Prostate gland (tissue), 2 donors: ENCODE results near the gene SPTLC1. TPM values are rescaled to one million over a fixed set of nuclear protein-coding genes. Genes with fewer than 3 reads are reported as not detected.
A peak's percentile ranks its signal among the peaks of the same experiment; 100 is the strongest.
"Not testable (repeated sequence)": the region's sequence is repeated elsewhere in the genome, so short reads cannot be mapped to it uniquely, and the experiment has no call there.

Source experiments
- DNase-seq: peaks from one replicate; pipeline ENCODE4 v3.0.0-alpha.2; 2019; ENCODE audit warnings: low spot score
- H3K27ac ChIP-seq, 2 donors: fragments of 200-600 bp; sonication (generic); 2 replicates each; pipeline ENCODE4 v1.5.1; 2017 to 2019
- H3K27me3 ChIP-seq: fragments of 200-600 bp; sonication (generic); replicated peaks from 2 replicates; pipeline ENCODE4 v1.5.1; 2019; ENCODE audit not compliant: insufficient read depth
- H3K36me3 ChIP-seq, 2 donors: fragments of 200-600 bp; sonication (generic); 1 replicate in 1 of 2; 2 replicates in 1 of 2; pipeline versions ENCODE4 v1.5.1 to v1.8.1; 2017 to 2019
- H3K4me1 ChIP-seq: fragments of 200-600 bp; sonication (generic); replicated peaks from 2 replicates; pipeline ENCODE4 v1.5.1; 2019
- H3K4me3 ChIP-seq, 2 donors: fragments of 200-600 bp; sonication (generic); 2 replicates each; pipeline ENCODE4 v1.5.1; 2017 to 2019
- H3K9me3 ChIP-seq: fragments of 200-600 bp; sonication (generic); 2 replicates; pipeline ENCODE4 v1.5.1; 2017
- POLR2A ChIP-seq: fragments of 450-650 bp; IDR thresholded peaks from one replicate; pipeline ENCODE4 v1.6.1; 2016; ENCODE audit warnings: antibody characterized with exemption, mild to moderate bottlenecking
- POLR2AphosphoS5 ChIP-seq: sonication (generic); formaldehyde crosslinking; IDR thresholded peaks from one replicate; pipeline ENCODE4 v1.6.1; 2017; ENCODE audit warnings: antibody characterized with exemption
- WGBS: methylation state at CpG from one replicate; pipeline ENCODE4 v1.1.5; 2018; 5-methylcytosine and 5-hydroxymethylcytosine counted together
- intact Hi-C: fragments of 100-400 bp; cut with DNase I; formaldehyde crosslinking; loops from one replicate; pipeline ENCODE4 v1.14.2; 2022
- total RNA-seq, 2 donors: library from RNA; depleted of rRNA; stranded (reverse); fragments of >200 nt; gene quantifications; one replicate each; pipeline ENCODE4 v1.1.0, GENCODE V29; 2016
- TF ChIP-seq, protein P1 (sequence below), 4 experiments: fragments of 200-600 bp in 2 of 4; fragments of 450-650 bp in 2 of 4; sonication (generic) in 2 of 4; IDR thresholded peaks; 1 replicate in 3 of 4; 2 replicates in 1 of 4; pipeline ENCODE4 v1.5.1; 2016 to 2019; ENCODE audit warnings: antibody characterized with exemption in 4 of 4, mild to moderate bottlenecking in 2 of 4, moderate library complexity in 2 of 4

SPTLC1 gene
- total RNA-seq, 2 donors from 2014 or later: 69.5 to 87.2 TPM

DNA sequence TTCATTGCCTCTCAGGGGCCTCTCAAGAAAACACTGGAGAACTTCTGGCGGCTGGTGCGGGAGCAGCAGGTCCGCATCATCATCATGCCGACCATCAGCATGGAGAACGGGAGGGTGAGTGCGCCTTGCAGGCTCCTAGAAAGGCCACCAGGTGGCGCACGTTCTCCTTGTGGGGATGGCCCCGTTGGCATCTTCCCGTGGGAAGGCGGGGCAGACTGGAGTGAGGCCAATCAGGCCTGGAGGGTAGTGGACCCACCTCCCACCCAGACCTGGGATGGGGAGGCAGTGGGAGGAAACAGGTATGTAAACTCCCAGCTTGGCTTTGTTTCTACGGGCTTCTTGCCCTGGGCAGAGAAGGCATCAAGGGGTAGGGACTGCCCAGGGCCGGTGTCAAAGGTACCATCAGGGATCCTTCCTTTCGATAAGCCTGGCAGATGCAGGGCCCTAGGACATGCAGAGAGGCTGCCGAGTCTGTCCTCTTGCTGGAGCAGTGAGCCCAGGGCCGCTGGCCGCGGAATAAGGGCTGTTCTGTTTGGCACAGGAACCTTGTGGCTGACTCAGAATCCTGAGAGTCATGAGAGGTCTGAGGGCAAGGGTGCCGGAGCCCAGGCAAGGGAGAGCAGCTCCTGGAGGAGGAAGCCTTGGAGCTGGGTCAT lies 18.9 kb upstream of the SPTLC1 start:
- H3K9me3 ChIP-seq: no peaks in the 10 kb centered on the region
- peak; percentile 63 for DNase-seq
- H3K36me3 ChIP-seq: no peaks in the 10 kb centered on the region
- TF ChIP-seq POLR2AphosphoS5 (peak; percentile 11), POLR2A (no peak)
- TF ChIP-seq, protein P1, sequence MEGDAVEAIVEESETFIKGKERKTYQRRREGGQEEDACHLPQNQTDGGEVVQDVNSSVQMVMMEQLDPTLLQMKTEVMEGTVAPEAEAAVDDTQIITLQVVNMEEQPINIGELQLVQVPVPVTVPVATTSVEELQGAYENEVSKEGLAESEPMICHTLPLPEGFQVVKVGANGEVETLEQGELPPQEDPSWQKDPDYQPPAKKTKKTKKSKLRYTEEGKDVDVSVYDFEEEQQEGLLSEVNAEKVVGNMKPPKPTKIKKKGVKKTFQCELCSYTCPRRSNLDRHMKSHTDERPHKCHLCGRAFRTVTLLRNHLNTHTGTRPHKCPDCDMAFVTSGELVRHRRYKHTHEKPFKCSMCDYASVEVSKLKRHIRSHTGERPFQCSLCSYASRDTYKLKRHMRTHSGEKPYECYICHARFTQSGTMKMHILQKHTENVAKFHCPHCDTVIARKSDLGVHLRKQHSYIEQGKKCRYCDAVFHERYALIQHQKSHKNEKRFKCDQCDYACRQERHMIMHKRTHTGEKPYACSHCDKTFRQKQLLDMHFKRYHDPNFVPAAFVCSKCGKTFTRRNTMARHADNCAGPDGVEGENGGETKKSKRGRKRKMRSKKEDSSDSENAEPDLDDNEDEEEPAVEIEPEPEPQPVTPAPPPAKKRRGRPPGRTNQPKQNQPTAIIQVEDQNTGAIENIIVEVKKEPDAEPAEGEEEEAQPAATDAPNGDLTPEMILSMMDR (IDR thresholded peaks at IDR 0.05): peak; percentile 60 to 77 (median 75)
- H3K4me3 ChIP-seq: no peak overlapping the region
- no peak overlapping the region for H3K27ac ChIP-seq
- intact Hi-C loops: no loop called here
- H3K4me1 ChIP-seq: no peaks in the 10 kb centered on the region
- 10% methylated on average over 18 of the region's 19 CpGs for WGBS
- H3K27me3 ChIP-seq: no peaks in the 10 kb centered on the region

DNA sequence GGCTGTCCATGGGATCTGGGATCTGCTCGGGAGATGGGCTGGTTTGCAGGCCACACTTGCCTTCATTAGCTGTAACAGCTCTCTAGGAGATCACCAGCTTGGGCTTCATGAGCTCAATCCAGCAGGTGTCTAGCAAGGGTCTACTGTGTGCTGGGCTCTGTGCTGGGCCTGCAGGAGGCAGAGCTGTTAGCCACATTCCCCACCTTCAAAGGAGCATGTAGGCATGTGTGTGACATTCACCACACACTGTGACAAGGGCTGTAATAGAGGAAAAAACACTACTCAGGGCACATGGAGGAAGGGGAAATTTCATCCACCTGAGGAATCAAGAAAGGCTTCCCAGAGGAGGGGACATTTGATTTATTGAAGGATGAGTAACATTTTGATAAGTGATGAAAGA lies 17.7 kb upstream of the SPTLC1 start:
- intact Hi-C loops, H3K9me3 ChIP-seq, H3K4me1 ChIP-seq, DNase-seq, H3K27ac ChIP-seq, H3K4me3 ChIP-seq, H3K36me3 ChIP-seq, H3K27me3 ChIP-seq: not testable (repeated sequence)
- 100% methylated on average over 1 of the region's 1 CpG for WGBS

DNA sequence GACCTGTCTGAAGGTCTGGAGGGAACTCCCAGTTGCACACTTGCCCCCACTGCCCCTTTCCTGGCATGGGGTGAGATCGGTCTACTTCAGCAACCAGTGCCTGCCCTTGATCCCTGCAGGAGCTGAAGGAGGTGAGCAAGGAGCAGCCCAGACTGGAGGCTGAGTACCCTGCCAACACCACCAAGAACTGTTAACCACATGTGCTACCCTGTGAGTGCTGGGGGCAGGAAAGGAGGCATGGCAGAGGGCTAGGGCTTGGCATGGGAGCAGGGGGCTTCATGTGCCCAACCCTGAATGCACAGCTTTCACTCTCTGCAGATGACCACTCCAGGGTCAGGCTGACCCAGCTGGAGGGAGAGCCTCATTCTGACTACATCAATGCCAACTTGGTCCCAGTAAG lies 17.3 kb upstream of the SPTLC1 start:
- no peak overlapping the region for H3K27ac ChIP-seq
- DNase-seq: no peak
- intact Hi-C loops: no loop called here
- WGBS: 100% methylated on average over 1 of the region's 1 CpG
- H3K36me3 ChIP-seq: no peaks in the 10 kb centered on the region
- TF ChIP-seq POLR2AphosphoS5: no peak
- no peak for TF ChIP-seq POLR2A
- TF ChIP-seq, protein P1 (IDR thresholded peaks at IDR 0.05): no peak
- no peaks in the 10 kb centered on the region for H3K27me3 ChIP-seq
- no peak overlapping the region for H3K4me3 ChIP-seq
- H3K9me3 ChIP-seq: no peaks in the 10 kb centered on the region
- no peaks in the 10 kb centered on the region for H3K4me1 ChIP-seq

DNA sequence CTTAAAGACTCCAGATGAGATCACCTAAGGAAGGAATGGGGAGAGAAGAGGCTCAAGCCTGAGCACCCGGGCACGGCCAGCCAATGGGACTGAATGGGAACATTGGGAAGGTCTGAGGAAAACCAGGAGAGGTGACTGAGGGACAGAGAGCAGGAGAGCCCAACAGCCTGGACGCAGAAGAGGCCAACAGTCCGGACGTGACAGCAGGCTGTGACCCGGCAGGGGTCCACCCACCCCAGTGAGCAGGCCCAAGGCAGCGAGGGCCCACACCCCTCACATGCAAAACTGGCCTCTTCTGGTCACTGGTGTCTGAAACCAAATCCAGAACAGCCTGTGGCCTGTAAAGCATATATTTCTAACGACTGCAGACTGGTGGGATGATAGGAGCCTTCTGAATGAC lies 7.6 kb upstream of the SPTLC1 start:
- Histone ChIP-seq H3K36me3 (no peaks in the 10 kb centered on the region), H3K4me1 (no peaks in the 10 kb centered on the region), H3K4me3 (no peak overlapping the region), H3K27me3 (no peaks in the 10 kb centered on the region), H3K9me3 (no peaks in the 10 kb centered on the region), H3K27ac (no peak overlapping the region)
- intact Hi-C loops: no loop called here
- TF ChIP-seq POLR2AphosphoS5: no peak
- TF ChIP-seq, protein P1 (IDR thresholded peaks at IDR 0.05): no peak
- TF ChIP-seq POLR2A: no peak
- 61% methylated on average over 8 of the region's 8 CpGs for WGBS
- no peak for DNase-seq

DNA sequence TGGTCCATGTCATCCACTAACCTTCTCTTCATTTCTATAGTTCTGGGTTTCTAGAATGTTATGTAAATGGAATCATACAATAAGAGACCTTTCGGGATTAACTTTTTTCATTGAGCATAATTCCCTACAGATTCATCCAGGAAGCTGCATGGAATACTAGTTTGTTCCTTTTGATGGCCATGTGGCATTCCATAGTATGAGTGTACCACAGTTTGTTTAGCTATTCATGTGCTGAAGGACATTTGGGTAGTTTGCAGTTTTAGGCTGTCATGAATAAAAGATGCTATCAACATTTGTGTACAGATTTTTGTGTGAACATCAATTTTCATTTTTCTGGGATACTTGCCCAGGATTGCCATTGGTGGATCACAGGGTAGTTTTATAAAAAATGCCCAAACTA lies 6.8 kb upstream of the SPTLC1 start:
- WGBS: 91% methylated on average over 1 of the region's 1 CpG
- no peaks in the 10 kb centered on the region for H3K4me1 ChIP-seq
- TF ChIP-seq, protein P1 (IDR thresholded peaks at IDR 0.05): no peak
- no peak for TF ChIP-seq POLR2AphosphoS5
- no peak for TF ChIP-seq POLR2A
- H3K27me3 ChIP-seq: no peaks in the 10 kb centered on the region
- no peak overlapping the region for H3K4me3 ChIP-seq
- H3K9me3 ChIP-seq: no peaks in the 10 kb centered on the region
- H3K36me3 ChIP-seq: no peaks in the 10 kb centered on the region
- intact Hi-C loops: no loop called here
- no peak for DNase-seq
- H3K27ac ChIP-seq: no peak overlapping the region
